ENCODE data around the gene MYO3A. TPM values are rescaled to one million over a fixed set of nuclear protein-coding genes. Genes with fewer than 3 reads are reported as not detected.

MYO3A gene
- total and polyA plus RNA-seq, 2 of the 4 experiments (the other 2 are of a cell fraction) = not detected

GRCh38 chr10:26024303-26024702 is 90.3 kb downstream of the MYO3A start:
- H4K20me1 ChIP-seq (ENCODE audit: insufficient read depth, low read length) = no peaks in the 10 kb centered on the region

More at GRCh38 chr10:26024303-26024702, 90.3 kb downstream of the MYO3A start:
- Histone ChIP-seq H3K4me1 (ENCODE audit: control insufficient read depth, insufficient read depth, low read length) (no peaks in the 10 kb centered on the region), H3K4me3 (ENCODE audit: insufficient read depth, low read depth, low read length) (no peak overlapping the region), H2AFZ (replicated peaks; ENCODE audit: low read length, poor library complexity) (no peak overlapping the region), H3K9ac (ENCODE audit: low read depth, low read length) (no peak overlapping the region), H2BK120ac (ENCODE audit: low read depth, low read length) (no peak overlapping the region), H4K8ac (ENCODE audit: low read depth in 2 of 2, low read length in 2 of 2) (no peak overlapping the region), H3K27ac (ENCODE audit: insufficient read depth, low read length) (no peak overlapping the region), H3K23ac (ENCODE audit: low read depth, low read length) (no peak overlapping the region), H4K5ac (ENCODE audit: low read depth, low read length) (no peak overlapping the region), H3K4ac (ENCODE audit: low read depth, low read length) (no peak overlapping the region), H3K9me1 (ENCODE audit: insufficient read depth, low read length) (no peaks in the 10 kb centered on the region), H3K14ac (replicated peaks; ENCODE audit: low read depth, low read length) (no peak overlapping the region), H2BK15ac (ENCODE audit: low read depth, low read length) (no peak overlapping the region), H2BK5ac (ENCODE audit: low read depth, low read length, poor library complexity, severe bottlenecking) (no peak overlapping the region), H3K9me3 (ENCODE audit: control insufficient read depth, insufficient read depth, low read length) (peaks cover 2% of the 10 kb centered on the region; the same call in 1 of the 2 replicates), H3K4me2 (ENCODE audit: low read depth, low read length) (no peak overlapping the region), H2AK9ac (replicated peaks; ENCODE audit: low read depth, low read length, poor library complexity) (no peak overlapping the region), H3K18ac (ENCODE audit: low read depth, low read length) (no peak overlapping the region), H3K79me1 (ENCODE audit: low read depth in 1 of 2, low read length in 2 of 2) (no peaks in the 10 kb centered on the region), H3K56ac (ENCODE audit: extremely low read depth, insufficient read depth, low read length) (no peak overlapping the region), H2AK5ac (ENCODE audit: low read depth, low read length) (no peak overlapping the region), H2BK20ac (ENCODE audit: low read depth, low read length) (no peak overlapping the region), H3K36me3 (ENCODE audit: control insufficient read depth, insufficient read depth, low read length) (no peaks in the 10 kb centered on the region), H3K27me3 (ENCODE audit: control insufficient read depth, insufficient read depth, low read length) (no peaks in the 10 kb centered on the region), H4K91ac (ENCODE audit: insufficient read depth, low read depth, low read length) (no peak overlapping the region)
- BruUV-seq (replicated peaks) = no TSS peak
- ChIA-PET POLR2A (ENCODE audit: unreplicated experiment) (no interaction called here), CTCF (no interaction called here)
- dilution Hi-C loops (cut with HindIII; ENCODE audit: low sequenced_read_pairs, unreplicated experiment) (no loop called here), intact Hi-C loops (cut with micrococcal nuclease) (no loop called here), in situ Hi-C loops (cut with MboI; ENCODE audit: low sequenced_read_pairs) (no loop called here)
- WGBS, 2 experiments (ENCODE audit: extremely low coverage in 2 of 2, insufficient read length in 1 of 2) = no CpG with 5 or more reads among the region's 2 CpGs
- ATAC-seq (ENCODE audit: low read depth) (no peak), DNase-seq (no peak)
- TF ChIP-seq ELK1 (IDR thresholded peaks at IDR 0.05; ENCODE audit: borderline replicate concordance, low read depth, low read length) (no peak), SMC3 (IDR thresholded peaks at IDR 0.05; ENCODE audit: low read depth, low read length) (no peak)
